Measurements from ENCODE around the gene LGR5. TPM values are rescaled to one million over a fixed set of nuclear protein-coding genes. Genes with fewer than 3 reads are reported as not detected.

The LGR5 gene
- total and polyA plus RNA-seq, 9 of the 15 experiments (the other 6 are each of a cell fraction or from before 2014, with no cell fraction given), result not detected

GRCh38 chr12:71460318-71460717 is 20.7 kb downstream of the LGR5 start:
- peaks cover 0 to 2% of the 10 kb centered on the region in 2 experiments; a peak in 1 of 5 replicates for H3K4me1 ChIP-seq (replicated peaks in 1 of 2; ENCODE audit: control insufficient read depth in 2 of 2, insufficient read depth in 2 of 2, low read length in 2 of 2)
- DNase-seq (ENCODE audit: extremely low read depth in 1 of 4, low spot score in 3 of 4) (no peak), FAIRE-seq (no peak), ATAC-seq (no peak)
- WGBS (ENCODE audit: insufficient coverage, low coverage, missing lambda C conversion rate), result 8% methylated on average over 4 of the region's 4 CpGs
- no TSS peak for BruUV-seq (replicated peaks)
- in situ Hi-C loops (cut with MboI), result no loop called here
- no peak overlapping the region for H3K4me3 ChIP-seq
- no peaks in the 10 kb centered on the region for H4K20me1 ChIP-seq (replicated peaks; ENCODE audit: control insufficient read depth, insufficient read depth, low read length)
- no peak overlapping the region for H3K9ac ChIP-seq (ENCODE audit: insufficient read depth in 1 of 2, low read depth in 2 of 2, low read length in 2 of 2)
- no peaks in the 10 kb centered on the region for H3K79me2 ChIP-seq (ENCODE audit: control insufficient read depth, insufficient read depth, low read length)
- no peak overlapping the region for H3K4me2 ChIP-seq (ENCODE audit: insufficient read depth, low read length)
- no peaks in the 10 kb centered on the region for H3K36me3 ChIP-seq (ENCODE audit: control insufficient read depth, insufficient read depth, low read length)
- POLR2A ChIA-PET, result no interaction called here
- H2AFZ ChIP-seq (ENCODE audit: low read depth, low read length), result no peak overlapping the region
- intact Hi-C loops (cut with micrococcal nuclease), result no loop called here
- H3K9me3 ChIP-seq (replicated peaks; ENCODE audit: control insufficient read depth, insufficient read depth, low read depth, low read length), result no peaks in the 10 kb centered on the region
- CTCF ChIA-PET (ENCODE audit: low intra/inter-chr PET ratio), result no interaction called here
- no peak overlapping the region for H3K27ac ChIP-seq (ENCODE audit: extremely low read depth, low read depth, low read length)
- TF ChIP-seq NR3C1 (CRISPR knock-in tag; IDR thresholded peaks at IDR 0.05) (no peak), ZNF76 (CRISPR knock-in tag; IDR thresholded peaks at IDR 0.05; ENCODE audit: borderline replicate concordance) (no peak), ZNF644 (tag; IDR thresholded peaks at IDR 0.05; ENCODE audit: low read depth) (no peak), TBP (optimal IDR thresholded peaks at IDR 0.05; ENCODE audit: low read depth, low read length) (no peak), ZEB2 (IDR thresholded peaks at IDR 0.05) (no peak), ZFP1 (CRISPR knock-in tag; IDR thresholded peaks at IDR 0.05) (no peak), L3MBTL2 (IDR thresholded peaks at IDR 0.05) (no peak), MAFG (tag; conservative IDR thresholded peaks at IDR 0.05) (no peak), HNRNPUL1 (IDR thresholded peaks at IDR 0.05; ENCODE audit: low read length) (no peak), RB1 (IDR thresholded peaks at IDR 0.05; ENCODE audit: low read depth) (no peak), JUND (IDR thresholded peaks at IDR 0.05; ENCODE audit: borderline replicate concordance, low read depth, low read length) (no peak), JUND (tag; IDR thresholded peaks at IDR 0.05; ENCODE audit: borderline replicate concordance, low read depth, low read length) (no peak)
- TF ChIP-seq, protein P1, sequence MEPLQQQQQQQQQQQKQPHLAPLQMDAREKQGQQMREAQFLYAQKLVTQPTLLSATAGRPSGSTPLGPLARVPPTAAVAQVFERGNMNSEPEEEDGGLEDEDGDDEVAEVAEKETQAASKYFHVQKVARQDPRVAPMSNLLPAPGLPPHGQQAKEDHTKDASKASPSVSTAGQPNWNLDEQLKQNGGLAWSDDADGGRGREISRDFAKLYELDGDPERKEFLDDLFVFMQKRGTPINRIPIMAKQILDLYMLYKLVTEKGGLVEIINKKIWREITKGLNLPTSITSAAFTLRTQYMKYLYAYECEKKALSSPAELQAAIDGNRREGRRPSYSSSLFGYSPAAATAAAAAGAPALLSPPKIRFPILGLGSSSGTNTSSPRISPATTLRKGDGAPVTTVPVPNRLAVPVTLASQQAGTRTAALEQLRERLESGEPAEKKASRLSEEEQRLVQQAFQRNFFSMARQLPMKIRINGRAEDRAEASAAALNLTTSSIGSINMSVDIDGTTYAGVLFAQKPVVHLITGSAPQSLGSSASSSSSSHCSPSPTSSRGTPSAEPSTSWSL (CRISPR knock-in tag; IDR thresholded peaks at IDR 0.05; ENCODE audit: borderline replicate concordance), result no peak
- TF ChIP-seq, protein P2, sequence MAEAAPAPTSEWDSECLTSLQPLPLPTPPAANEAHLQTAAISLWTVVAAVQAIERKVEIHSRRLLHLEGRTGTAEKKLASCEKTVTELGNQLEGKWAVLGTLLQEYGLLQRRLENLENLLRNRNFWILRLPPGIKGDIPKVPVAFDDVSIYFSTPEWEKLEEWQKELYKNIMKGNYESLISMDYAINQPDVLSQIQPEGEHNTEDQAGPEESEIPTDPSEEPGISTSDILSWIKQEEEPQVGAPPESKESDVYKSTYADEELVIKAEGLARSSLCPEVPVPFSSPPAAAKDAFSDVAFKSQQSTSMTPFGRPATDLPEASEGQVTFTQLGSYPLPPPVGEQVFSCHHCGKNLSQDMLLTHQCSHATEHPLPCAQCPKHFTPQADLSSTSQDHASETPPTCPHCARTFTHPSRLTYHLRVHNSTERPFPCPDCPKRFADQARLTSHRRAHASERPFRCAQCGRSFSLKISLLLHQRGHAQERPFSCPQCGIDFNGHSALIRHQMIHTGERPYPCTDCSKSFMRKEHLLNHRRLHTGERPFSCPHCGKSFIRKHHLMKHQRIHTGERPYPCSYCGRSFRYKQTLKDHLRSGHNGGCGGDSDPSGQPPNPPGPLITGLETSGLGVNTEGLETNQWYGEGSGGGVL (CRISPR knock-in tag; IDR thresholded peaks at IDR 0.05), result no peak
- peaks cover 4% of the 10 kb centered on the region in 2 experiments; a peak in 2 of 5 replicates for H3K27me3 ChIP-seq (ENCODE audit: control insufficient read depth in 2 of 2, insufficient read depth in 2 of 2, low read length in 2 of 2)
- H3K9me1 ChIP-seq (ENCODE audit: control insufficient read depth, insufficient read depth, low read length), result no peaks in the 10 kb centered on the region

Measured in K562 (cell line).